Natural killer cell (primary cell): ENCODE results near the gene ACAD8. TPM values are rescaled to one million over a fixed set of nuclear protein-coding genes. Genes with fewer than 3 reads are reported as not detected.

Source experiments
- ATAC-seq, 3 donors: fragments of 150-1000 bp in 2 of 3; fragments of 200-7000 bp in 1 of 3; cut with Tn5 transposase; 1 replicate in 1 of 3; 2 replicates in 2 of 3; pipeline ENCODE4 v1.10.0; 2021; ENCODE audit warnings: mild to moderate bottlenecking in 2 of 3, moderate library complexity in 2 of 3
- DNase-seq, 2 donors: peaks; one replicate each; pipeline versions ENCODE4 v3.0.0 to v3.0.0-alpha.2; 2013 to 2021; ENCODE audit warnings: mixed read lengths in 1 of 2
- H3K27ac ChIP-seq: one replicate; pipeline ENCODE4 v1.5.1; 2013; ENCODE audit warnings: mild to moderate bottlenecking, low read length
- H3K27me3 ChIP-seq: one replicate; pipeline ENCODE4 v1.6.1; 2013; ENCODE audit warnings: low read length; ENCODE audit not compliant: control insufficient read depth, insufficient read depth
- H3K36me3 ChIP-seq: one replicate; pipeline ENCODE4 v1.6.1; 2013; ENCODE audit warnings: low read length; ENCODE audit not compliant: control insufficient read depth, insufficient read depth
- H3K4me1 ChIP-seq: one replicate; pipeline ENCODE4 v1.6.1; 2013; ENCODE audit warnings: low read length; ENCODE audit not compliant: control insufficient read depth, insufficient read depth
- H3K4me3 ChIP-seq: one replicate; pipeline ENCODE4 v1.5.1; 2013; ENCODE audit warnings: low read length
- H3K9me3 ChIP-seq: one replicate; pipeline ENCODE4 v1.6.1; 2013; ENCODE audit warnings: low read length; ENCODE audit not compliant: control insufficient read depth, insufficient read depth
- H3K27ac Mint-ChIP-seq, 2 donors: one replicate each; pipeline ENCODE4 v1.8.0; 2022; ENCODE audit warnings: mild to moderate bottlenecking in 2 of 2, mixed read lengths in 2 of 2, moderate library complexity in 1 of 2
- H3K27me3 Mint-ChIP-seq, 2 donors: one replicate each; pipeline ENCODE4 v1.8.0; 2022; ENCODE audit warnings: low read depth in 2 of 2, mixed read lengths in 2 of 2
- H3K36me3 Mint-ChIP-seq: one replicate; pipeline ENCODE4 v1.8.0; 2022; ENCODE audit warnings: mixed read lengths
- H3K4me1 Mint-ChIP-seq, 2 donors: one replicate each; pipeline ENCODE4 v1.8.0; 2022; ENCODE audit warnings: mixed read lengths in 2 of 2
- H3K4me3 Mint-ChIP-seq: one replicate; pipeline ENCODE4 v1.8.0; 2022; ENCODE audit warnings: mild to moderate bottlenecking, moderate library complexity, mixed read lengths
- H3K9me3 Mint-ChIP-seq, 2 donors: one replicate each; pipeline ENCODE4 v1.8.0; 2022; ENCODE audit warnings: mixed read lengths in 2 of 2
- WGBS: methylation state at CpG from one replicate; pipeline ENCODE4 v1.1.7; 2013; ENCODE audit warnings: missing lambda C conversion rate; ENCODE audit not compliant: insufficient coverage; 5-methylcytosine and 5-hydroxymethylcytosine counted together
- intact Hi-C: fragments of 100-400 bp; cut with micrococcal nuclease; formaldehyde crosslinking; loops from one replicate; pipeline ENCODE4 v1.14.2; 2022
- total RNA-seq, 4 donors: library from RNA; stranded (reverse); fragments of 120-200 nt in 1 of 4; gene quantifications; one replicate each; pipeline versions ENCODE4 v1.2.3 to v1.2.4, GENCODE V29; 2013 to 2022
- TF ChIP-seq, protein P1 (sequence below): fragments of 200-600 bp; IDR thresholded peaks from one replicate; pipeline ENCODE4 v1.8.0; 2022; ENCODE audit warnings: antibody characterized with exemption

The ACAD8 gene
- total RNA-seq = 10 to 100 TPM; 24.3 to 42.5 (median 39.3) TPM
- total RNA-seq (2013) = 25.7 TPM

DNA sequence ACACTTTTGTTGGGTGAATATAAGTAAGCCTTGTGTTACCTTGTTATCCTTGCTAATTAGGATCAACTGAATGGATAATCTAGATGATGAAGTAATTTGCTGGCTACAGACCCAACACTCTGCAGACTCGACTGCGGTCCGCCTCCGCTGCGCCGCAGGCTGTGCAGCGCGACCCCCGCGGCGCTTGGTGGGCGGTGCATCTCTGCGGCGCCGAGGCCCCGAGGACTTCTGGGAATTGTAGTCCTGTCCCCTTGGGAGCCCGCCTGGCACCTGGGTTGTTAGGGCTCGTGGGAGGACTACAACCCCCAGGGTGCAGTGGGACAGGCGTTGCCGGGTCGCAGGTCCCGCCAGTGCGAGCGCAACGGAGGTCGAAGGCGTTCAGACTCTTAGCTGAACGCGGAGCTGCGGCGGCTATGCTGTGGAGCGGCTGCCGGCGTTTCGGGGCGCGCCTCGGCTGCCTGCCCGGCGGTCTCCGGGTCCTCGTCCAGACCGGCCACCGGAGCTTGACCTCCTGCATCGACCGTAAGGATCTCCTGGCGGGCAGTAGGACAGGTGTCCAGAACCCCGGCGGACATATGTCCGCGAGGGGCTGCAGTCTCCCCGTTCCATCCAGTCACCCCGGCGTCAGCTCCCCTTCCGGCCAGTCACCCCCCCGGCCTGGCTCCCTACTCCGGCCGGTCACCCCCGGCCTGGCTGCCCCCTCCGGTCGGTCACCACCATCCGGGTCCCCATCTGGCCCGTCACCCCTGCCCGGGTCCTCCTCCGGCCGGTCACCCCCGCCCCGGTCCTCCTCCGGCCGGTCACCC, at the start of gene ACAD8, which contains the start of gene THYN1:
Gene ACAD8 (plus strand): TSS at position 381 of the 806 bp plus-strand sequence. CDS start 33 bp downstream, at position 414.
Gene THYN1 (minus strand): TSS at position 165 of the 806 bp plus-strand sequence. CDS start 470 bp downstream, outside the sequence.
- H3K4me1 Mint-ChIP-seq = peaks cover 19 to 47% of the 10 kb centered on the region in 2 donors
- intact Hi-C loops = loop anchor here (1.0 kb wide), 2 partner anchors 29 to 46 kb away; partner anchors contain the start of gene VPS26B
- peak within 1 kb of the TSS; percentile 75 to 79 for H3K27ac Mint-ChIP-seq
- peak within 1 kb of the TSS; percentile 98 for H3K4me3 Mint-ChIP-seq
- Histone ChIP-seq H3K27me3 (no peaks in the 10 kb centered on the region), H3K9me3 (no peaks in the 10 kb centered on the region), H3K4me3 (peak within 1 kb of the TSS; percentile 74), H3K36me3 (peaks cover 26% of the 10 kb centered on the region), H3K4me1 (peaks cover 15% of the 10 kb centered on the region), H3K27ac (peak within 1 kb of the TSS; percentile 50)
- no peaks in the 10 kb centered on the region for H3K9me3 Mint-ChIP-seq
- ATAC-seq = peak; percentile 99 to 100 (median 100)
- peak; percentile 88 to 98 for DNase-seq
- no peaks in the 10 kb centered on the region for H3K27me3 Mint-ChIP-seq
- WGBS = under 1% methylated on average over 70 of the region's 70 CpGs
- peaks cover 2% of the 10 kb centered on the region for H3K36me3 Mint-ChIP-seq
- TF ChIP-seq, protein P1, sequence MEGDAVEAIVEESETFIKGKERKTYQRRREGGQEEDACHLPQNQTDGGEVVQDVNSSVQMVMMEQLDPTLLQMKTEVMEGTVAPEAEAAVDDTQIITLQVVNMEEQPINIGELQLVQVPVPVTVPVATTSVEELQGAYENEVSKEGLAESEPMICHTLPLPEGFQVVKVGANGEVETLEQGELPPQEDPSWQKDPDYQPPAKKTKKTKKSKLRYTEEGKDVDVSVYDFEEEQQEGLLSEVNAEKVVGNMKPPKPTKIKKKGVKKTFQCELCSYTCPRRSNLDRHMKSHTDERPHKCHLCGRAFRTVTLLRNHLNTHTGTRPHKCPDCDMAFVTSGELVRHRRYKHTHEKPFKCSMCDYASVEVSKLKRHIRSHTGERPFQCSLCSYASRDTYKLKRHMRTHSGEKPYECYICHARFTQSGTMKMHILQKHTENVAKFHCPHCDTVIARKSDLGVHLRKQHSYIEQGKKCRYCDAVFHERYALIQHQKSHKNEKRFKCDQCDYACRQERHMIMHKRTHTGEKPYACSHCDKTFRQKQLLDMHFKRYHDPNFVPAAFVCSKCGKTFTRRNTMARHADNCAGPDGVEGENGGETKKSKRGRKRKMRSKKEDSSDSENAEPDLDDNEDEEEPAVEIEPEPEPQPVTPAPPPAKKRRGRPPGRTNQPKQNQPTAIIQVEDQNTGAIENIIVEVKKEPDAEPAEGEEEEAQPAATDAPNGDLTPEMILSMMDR = no peak

GRCh38 chr11:134205729-134206128, 47.6 kb upstream of the ACAD8 start:
- intact Hi-C loops = no loop called here
- no peaks in the 10 kb centered on the region for H3K4me1 Mint-ChIP-seq
- WGBS = 84% methylated on average over 8 of the region's 9 CpGs
- TF ChIP-seq, protein P1 = no peak
- no peak overlapping the region for H3K4me3 ChIP-seq
- H3K27ac ChIP-seq = no peak overlapping the region
- no peaks in the 10 kb centered on the region for H3K27me3 Mint-ChIP-seq
- H3K4me3 Mint-ChIP-seq = no peak overlapping the region
- H3K4me1 ChIP-seq = no peaks in the 10 kb centered on the region
- no peak for DNase-seq
- no peak overlapping the region for H3K27ac Mint-ChIP-seq
- peaks cover 66% of the 10 kb centered on the region for H3K36me3 ChIP-seq
- no peak for ATAC-seq
- H3K9me3 Mint-ChIP-seq = no peaks in the 10 kb centered on the region
- H3K27me3 ChIP-seq = no peaks in the 10 kb centered on the region
- no peaks in the 10 kb centered on the region for H3K9me3 ChIP-seq
- peaks cover 30% of the 10 kb centered on the region for H3K36me3 Mint-ChIP-seq

GRCh38 chr11:134206185-134206584, 47.2 kb upstream of the ACAD8 start:
- Mint-ChIP-seq H3K36me3 (peaks cover 30% of the 10 kb centered on the region), H3K4me1 (no peaks in the 10 kb centered on the region)
- H3K36me3 ChIP-seq = peaks cover 64% of the 10 kb centered on the region

More at GRCh38 chr11:134206185-134206584, 47.2 kb upstream of the ACAD8 start:
- Mint-ChIP-seq H3K9me3 (no peaks in the 10 kb centered on the region), H3K4me3 (no peak overlapping the region), H3K27me3 (no peaks in the 10 kb centered on the region), H3K27ac (no peak overlapping the region)
- DNase-seq = no peak
- TF ChIP-seq, protein P1 = no peak
- Histone ChIP-seq H3K27ac (no peak overlapping the region), H3K27me3 (no peaks in the 10 kb centered on the region), H3K4me3 (no peak overlapping the region), H3K9me3 (no peaks in the 10 kb centered on the region), H3K4me1 (no peaks in the 10 kb centered on the region)
- WGBS = 89% methylated on average over 5 of the region's 5 CpGs
- no peak for ATAC-seq
- intact Hi-C loops = no loop called here
